ENCODE results near the gene DLX4. TPM values are rescaled to one million over a fixed set of nuclear protein-coding genes. Genes with fewer than 3 reads are reported as not detected.
A peak's percentile ranks its signal among the peaks of the same experiment; 100 is the strongest.

Gene DLX4
- total RNA-seq, 1 donor from 2014 or later: not detected

DNA sequence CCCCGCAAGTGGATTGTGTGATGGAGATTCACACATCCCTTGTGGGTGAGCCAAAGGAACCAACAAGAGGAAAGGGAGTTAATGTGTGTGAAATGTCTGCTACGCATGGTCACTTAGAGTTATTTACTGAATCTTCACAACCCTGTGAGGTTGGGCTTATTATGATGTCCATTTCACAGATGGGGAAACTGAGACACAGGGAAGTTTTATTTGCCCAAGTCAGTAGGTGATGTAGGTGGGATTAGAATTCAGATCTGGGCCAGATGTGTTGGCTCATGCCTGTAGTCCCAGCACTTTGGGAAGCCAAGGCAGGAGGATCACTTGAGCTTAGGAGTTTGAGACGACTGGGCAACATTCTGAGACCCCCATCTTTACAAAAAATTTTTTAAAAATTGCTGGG lies 11.6 kb upstream of the DLX4 start:
- H3K36me3 ChIP-seq (ENCODE audit: control insufficient read depth in 3 of 3, insufficient read depth in 3 of 3, low read length in 3 of 3): no peaks in the 10 kb centered on the region
- no peak overlapping the region for H3K9ac ChIP-seq (ENCODE audit: low read depth in 1 of 3, low read length in 3 of 3)
- H3K4me1 ChIP-seq (ENCODE audit: control insufficient read depth in 3 of 3, insufficient read depth in 3 of 3, low read length in 3 of 3): no peaks in the 10 kb centered on the region
- no peak overlapping the region for H3K27ac ChIP-seq (ENCODE audit: low read depth, low read length)
- peaks cover 23 to 41% (median 38%) of the 10 kb centered on the region in 3 donors for H3K27me3 ChIP-seq (ENCODE audit: control insufficient read depth in 3 of 3, insufficient read depth in 3 of 3, low read length in 3 of 3)
- no peaks in the 10 kb centered on the region for H3K9me3 ChIP-seq (ENCODE audit: control insufficient read depth in 3 of 3, low read length in 3 of 3)
- H3K4me3 ChIP-seq (ENCODE audit: low read length in 3 of 3): no peak overlapping the region

- no peaks in the 10 kb centered on the region for H3K36me3 ChIP-seq (ENCODE audit: control insufficient read depth in 3 of 3, insufficient read depth in 3 of 3, low read length in 3 of 3)
- peaks cover 27 to 41% (median 41%) of the 10 kb centered on the region in 3 donors for H3K27me3 ChIP-seq (ENCODE audit: control insufficient read depth in 3 of 3, insufficient read depth in 3 of 3, low read length in 3 of 3)
- peaks cover 0 to 1% (median 0%) of the 10 kb centered on the region in 3 donors for H3K4me1 ChIP-seq (ENCODE audit: control insufficient read depth in 3 of 3, insufficient read depth in 3 of 3, low read length in 3 of 3)
- no peaks in the 10 kb centered on the region for H3K9me3 ChIP-seq (ENCODE audit: control insufficient read depth in 3 of 3, low read length in 3 of 3)
- H3K4me3 ChIP-seq (ENCODE audit: low read length in 3 of 3): no peak overlapping the region
- H3K9ac ChIP-seq (ENCODE audit: low read depth in 1 of 3, low read length in 3 of 3): no peak overlapping the region
- H3K27ac ChIP-seq (ENCODE audit: low read depth, low read length): no peak overlapping the region
These were observed 10.3 kb upstream of the DLX4 start for GRCh38 chr17:49958723-49959122.

DNA sequence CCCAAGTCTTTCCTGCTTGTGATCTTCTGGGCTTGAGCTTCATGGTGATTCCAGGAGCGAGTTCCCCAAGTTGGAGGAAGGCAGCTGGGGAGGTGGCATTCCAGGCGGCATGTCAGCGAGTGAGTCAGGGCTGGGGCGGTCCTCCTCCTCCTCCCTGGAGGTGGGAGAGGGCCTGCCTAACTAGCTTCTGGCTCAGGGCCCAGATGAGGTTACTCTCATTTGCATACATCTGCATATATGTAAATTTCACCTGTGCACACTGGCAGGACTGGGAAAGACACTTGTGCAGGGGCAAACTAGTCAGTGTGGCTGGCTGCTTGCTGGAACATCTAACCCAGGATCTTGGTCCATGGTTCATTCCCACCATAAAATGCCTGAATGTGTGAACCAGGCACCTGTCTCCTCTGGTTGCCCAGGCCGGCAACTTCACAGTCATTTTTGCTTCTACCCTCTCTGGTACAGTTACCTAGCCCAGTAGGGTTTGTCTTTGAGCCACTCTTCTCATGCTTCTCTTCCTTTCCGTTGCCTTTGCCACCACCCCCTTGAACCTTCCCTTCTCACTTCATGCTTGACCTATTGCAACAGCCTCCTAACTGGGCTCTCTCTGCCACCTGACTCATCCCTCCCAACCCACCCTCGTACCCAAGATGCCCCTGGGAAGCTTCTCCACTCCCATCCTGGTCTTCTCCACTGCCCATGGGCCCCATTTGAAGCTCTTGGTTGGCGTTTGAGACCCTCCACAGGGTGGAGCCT lies 9.6 kb upstream of the DLX4 start:
- H3K27ac ChIP-seq (ENCODE audit: low read depth, low read length): no peak overlapping the region
- peaks cover 33 to 45% (median 42%) of the 10 kb centered on the region in 3 donors for H3K27me3 ChIP-seq (ENCODE audit: control insufficient read depth in 3 of 3, insufficient read depth in 3 of 3, low read length in 3 of 3)
- H3K4me1 ChIP-seq (ENCODE audit: control insufficient read depth in 3 of 3, insufficient read depth in 3 of 3, low read length in 3 of 3): peaks cover 0 to 6% (median 0%) of the 10 kb centered on the region in 3 donors
- H3K9ac ChIP-seq (ENCODE audit: low read depth in 1 of 3, low read length in 3 of 3): no peak overlapping the region
- H3K4me3 ChIP-seq (ENCODE audit: low read length in 3 of 3): no peak overlapping the region
- no peaks in the 10 kb centered on the region for H3K9me3 ChIP-seq (ENCODE audit: control insufficient read depth in 3 of 3, low read length in 3 of 3)
- H3K36me3 ChIP-seq (ENCODE audit: control insufficient read depth in 3 of 3, insufficient read depth in 3 of 3, low read length in 3 of 3): no peaks in the 10 kb centered on the region

GRCh38 chr17:49962599-49963308 lies 6.2 kb upstream of the DLX4 start:
- Histone ChIP-seq H3K4me1 (ENCODE audit: control insufficient read depth in 3 of 3, insufficient read depth in 3 of 3, low read length in 3 of 3) (peaks cover 0 to 16% (median 8%) of the 10 kb centered on the region in 3 donors), H3K4me3 (ENCODE audit: low read length in 3 of 3) (no peak overlapping the region), H3K9ac (ENCODE audit: low read depth in 1 of 3, low read length in 3 of 3) (no peak overlapping the region), H3K36me3 (ENCODE audit: control insufficient read depth in 3 of 3, insufficient read depth in 3 of 3, low read length in 3 of 3) (no peaks in the 10 kb centered on the region), H3K27me3 (ENCODE audit: control insufficient read depth in 3 of 3, insufficient read depth in 3 of 3, low read length in 3 of 3) (peaks cover 60 to 69% (median 67%) of the 10 kb centered on the region in 3 donors), H3K9me3 (ENCODE audit: control insufficient read depth in 3 of 3, low read length in 3 of 3) (no peaks in the 10 kb centered on the region), H3K27ac (ENCODE audit: low read depth, low read length) (no peak overlapping the region)

DNA sequence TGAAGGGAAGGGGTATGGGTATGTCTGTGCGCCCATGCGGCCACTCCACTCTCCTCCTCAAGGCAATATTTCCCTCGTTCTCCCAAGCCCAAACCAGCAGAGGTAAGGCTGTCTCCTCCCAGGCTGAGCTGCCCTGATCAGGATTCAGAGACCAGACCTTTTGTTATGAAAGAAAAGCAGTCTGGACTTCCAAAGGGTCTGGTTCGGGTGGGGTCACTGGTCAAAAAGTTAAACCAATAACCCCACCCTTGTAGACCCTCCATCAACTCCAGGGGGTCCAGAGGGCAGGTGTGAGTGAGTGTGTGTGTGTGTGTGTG lies 5.7 kb upstream of the DLX4 start:
- no peak overlapping the region for H3K9ac ChIP-seq (ENCODE audit: low read depth in 1 of 3, low read length in 3 of 3)
- no peak overlapping the region for H3K4me3 ChIP-seq (ENCODE audit: low read length in 3 of 3)
- no peaks in the 10 kb centered on the region for H3K36me3 ChIP-seq (ENCODE audit: control insufficient read depth in 3 of 3, insufficient read depth in 3 of 3, low read length in 3 of 3)
- H3K9me3 ChIP-seq (ENCODE audit: control insufficient read depth in 3 of 3, low read length in 3 of 3): no peaks in the 10 kb centered on the region
- peaks cover 65 to 73% (median 71%) of the 10 kb centered on the region in 3 donors for H3K27me3 ChIP-seq (ENCODE audit: control insufficient read depth in 3 of 3, insufficient read depth in 3 of 3, low read length in 3 of 3)
- no peak overlapping the region for H3K27ac ChIP-seq (ENCODE audit: low read depth, low read length)
- peaks cover 0 to 18% (median 10%) of the 10 kb centered on the region in 3 donors for H3K4me1 ChIP-seq (ENCODE audit: control insufficient read depth in 3 of 3, insufficient read depth in 3 of 3, low read length in 3 of 3)

GRCh38 chr17:49963626-49964302 lies 5.2 kb upstream of the DLX4 start:
- no peaks in the 10 kb centered on the region for H3K9me3 ChIP-seq (ENCODE audit: control insufficient read depth in 3 of 3, low read length in 3 of 3)
- H3K4me3 ChIP-seq (ENCODE audit: low read length in 3 of 3): no peak overlapping the region
- H3K27me3 ChIP-seq (ENCODE audit: control insufficient read depth in 3 of 3, insufficient read depth in 3 of 3, low read length in 3 of 3): peaks cover 68 to 77% (median 76%) of the 10 kb centered on the region in 3 donors
- no peak overlapping the region for H3K27ac ChIP-seq (ENCODE audit: low read depth, low read length)
- no peaks in the 10 kb centered on the region for H3K36me3 ChIP-seq (ENCODE audit: control insufficient read depth in 3 of 3, insufficient read depth in 3 of 3, low read length in 3 of 3)
- H3K4me1 ChIP-seq (ENCODE audit: control insufficient read depth in 3 of 3, insufficient read depth in 3 of 3, low read length in 3 of 3): peaks cover 5 to 23% (median 13%) of the 10 kb centered on the region in 3 donors
- peak overlapping the region in 1 of 3 donors; percentile 65 for H3K9ac ChIP-seq (ENCODE audit: low read depth in 1 of 3, low read length in 3 of 3)

- H3K36me3 ChIP-seq (ENCODE audit: control insufficient read depth in 3 of 3, insufficient read depth in 3 of 3, low read length in 3 of 3): no peaks in the 10 kb centered on the region
- H3K27ac ChIP-seq (ENCODE audit: low read depth, low read length): no peak overlapping the region
- H3K9ac ChIP-seq (ENCODE audit: low read depth in 1 of 3, low read length in 3 of 3): peak overlapping the region in 1 of 3 donors; percentile 65
- peaks cover 74 to 77% (median 76%) of the 10 kb centered on the region in 3 donors for H3K27me3 ChIP-seq (ENCODE audit: control insufficient read depth in 3 of 3, insufficient read depth in 3 of 3, low read length in 3 of 3)
- peaks cover 9 to 27% (median 17%) of the 10 kb centered on the region in 3 donors for H3K4me1 ChIP-seq (ENCODE audit: control insufficient read depth in 3 of 3, insufficient read depth in 3 of 3, low read length in 3 of 3)
- H3K4me3 ChIP-seq (ENCODE audit: low read length in 3 of 3): no peak overlapping the region
- no peaks in the 10 kb centered on the region for H3K9me3 ChIP-seq (ENCODE audit: control insufficient read depth in 3 of 3, low read length in 3 of 3)
These were observed 4.7 kb upstream of the DLX4 start for GRCh38 chr17:49964303-49964768.

DNA sequence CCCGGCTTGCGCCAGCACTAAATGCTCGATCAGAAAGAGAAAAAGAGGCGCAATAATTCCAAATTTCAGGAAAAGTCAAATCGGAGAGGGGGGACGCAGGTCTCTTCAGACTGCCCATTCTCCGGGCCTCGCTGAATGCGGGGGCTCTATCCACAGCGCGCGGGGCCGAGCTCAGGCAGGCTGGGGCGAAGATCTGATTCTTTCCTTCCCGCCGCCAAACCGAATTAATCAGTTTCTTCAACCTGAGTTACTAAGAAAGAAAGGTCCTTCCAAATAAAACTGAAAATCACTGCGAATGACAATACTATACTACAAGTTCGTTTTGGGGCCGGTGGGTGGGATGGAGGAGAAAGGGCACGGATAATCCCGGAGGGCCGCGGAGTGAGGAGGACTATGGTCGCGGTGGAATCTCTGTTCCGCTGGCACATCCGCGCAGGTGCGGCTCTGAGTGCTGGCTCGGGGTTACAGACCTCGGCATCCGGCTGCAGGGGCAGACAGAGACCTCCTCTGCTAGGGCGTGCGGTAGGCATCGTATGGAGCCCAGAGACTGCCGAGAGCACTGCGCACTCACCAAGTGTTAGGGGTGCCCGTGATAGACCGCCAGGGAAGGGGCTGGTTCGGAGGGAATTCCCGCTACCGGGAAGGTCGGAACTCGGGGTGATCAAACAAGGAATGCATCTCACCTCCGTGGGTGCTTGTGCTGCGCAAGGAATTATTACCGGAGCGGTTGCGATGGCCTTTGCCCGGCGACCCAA lies 4.0 kb upstream of the DLX4 start:
- Histone ChIP-seq H3K27me3 (ENCODE audit: control insufficient read depth in 3 of 3, insufficient read depth in 3 of 3, low read length in 3 of 3) (peaks cover 76 to 80% (median 78%) of the 10 kb centered on the region in 3 donors), H3K9me3 (ENCODE audit: control insufficient read depth in 3 of 3, low read length in 3 of 3) (no peaks in the 10 kb centered on the region), H3K27ac (ENCODE audit: low read depth, low read length) (no peak overlapping the region), H3K4me1 (ENCODE audit: control insufficient read depth in 3 of 3, insufficient read depth in 3 of 3, low read length in 3 of 3) (peaks cover 13 to 30% (median 21%) of the 10 kb centered on the region in 3 donors), H3K4me3 (ENCODE audit: low read length in 3 of 3) (no peak overlapping the region), H3K36me3 (ENCODE audit: control insufficient read depth in 3 of 3, insufficient read depth in 3 of 3, low read length in 3 of 3) (no peaks in the 10 kb centered on the region), H3K9ac (ENCODE audit: low read depth in 1 of 3, low read length in 3 of 3) (no peak overlapping the region)

GRCh38 chr17:49965524-49965909 lies 3.5 kb upstream of the DLX4 start:
- Histone ChIP-seq H3K9ac (ENCODE audit: low read depth in 1 of 3, low read length in 3 of 3) (no peak overlapping the region), H3K4me1 (ENCODE audit: control insufficient read depth in 3 of 3, insufficient read depth in 3 of 3, low read length in 3 of 3) (peaks cover 16 to 30% (median 23%) of the 10 kb centered on the region in 3 donors), H3K27ac (ENCODE audit: low read depth, low read length) (no peak overlapping the region), H3K9me3 (ENCODE audit: control insufficient read depth in 3 of 3, low read length in 3 of 3) (no peaks in the 10 kb centered on the region), H3K36me3 (ENCODE audit: control insufficient read depth in 3 of 3, insufficient read depth in 3 of 3, low read length in 3 of 3) (no peaks in the 10 kb centered on the region), H3K4me3 (ENCODE audit: low read length in 3 of 3) (no peak overlapping the region), H3K27me3 (ENCODE audit: control insufficient read depth in 3 of 3, insufficient read depth in 3 of 3, low read length in 3 of 3) (peaks cover 82 to 86% (median 84%) of the 10 kb centered on the region in 3 donors)
